Ascending aorta (tissue), 1 donor: ENCODE measurements around the gene UBE2O. TPM values are rescaled to one million over a fixed set of nuclear protein-coding genes. Genes with fewer than 3 reads are reported as not detected.

ENCODE experiments used
- total RNA-seq: library from RNA; depleted of rRNA; stranded (reverse); fragments of >200 nt; gene quantifications from one replicate; pipeline ENCODE4 v1.1.0, GENCODE V29; 2016

Gene UBE2O
- total RNA-seq, 1 donor from 2014 or later = 19.6 TPM

Other genes starting within 250 kb of the UBE2O start
- gene RNF157, start 212.7 kb downstream of the UBE2O start, total RNA-seq = 2.4 TPM
- 15.9 TPM for gene UBALD2, start 187.8 kb downstream of the UBE2O start, total RNA-seq
- gene QRICH2, start 144.9 kb downstream of the UBE2O start, total RNA-seq = 10.6 TPM
- 16.1 TPM for gene PRPSAP1, start 99.2 kb downstream of the UBE2O start, total RNA-seq
- 120 TPM for gene SPHK1, start 68.5 kb downstream of the UBE2O start, total RNA-seq
- gene AANAT, start 14.5 kb upstream of the UBE2O start, total RNA-seq = not detected
- gene RHBDF2, start 48.3 kb upstream of the UBE2O start, total RNA-seq = 12.7 TPM
- 60.7 TPM for gene CYGB, start 84.6 kb upstream of the UBE2O start, total RNA-seq
- 0.43 TPM for gene PRCD, start 86.9 kb upstream of the UBE2O start, total RNA-seq
- 15.8 TPM for gene ST6GALNAC2, start 132.7 kb upstream of the UBE2O start, total RNA-seq
- gene ST6GALNAC1, start 190.6 kb upstream of the UBE2O start, total RNA-seq = 3.4 TPM